ENCODE data around the gene UBE3C. TPM values are rescaled to one million over a fixed set of nuclear protein-coding genes. Genes with fewer than 3 reads are reported as not detected.

Gene UBE3C
- total and polyA plus RNA-seq, 11 donors = 11.0 to 57.5 (median 48.1) TPM

DNA sequence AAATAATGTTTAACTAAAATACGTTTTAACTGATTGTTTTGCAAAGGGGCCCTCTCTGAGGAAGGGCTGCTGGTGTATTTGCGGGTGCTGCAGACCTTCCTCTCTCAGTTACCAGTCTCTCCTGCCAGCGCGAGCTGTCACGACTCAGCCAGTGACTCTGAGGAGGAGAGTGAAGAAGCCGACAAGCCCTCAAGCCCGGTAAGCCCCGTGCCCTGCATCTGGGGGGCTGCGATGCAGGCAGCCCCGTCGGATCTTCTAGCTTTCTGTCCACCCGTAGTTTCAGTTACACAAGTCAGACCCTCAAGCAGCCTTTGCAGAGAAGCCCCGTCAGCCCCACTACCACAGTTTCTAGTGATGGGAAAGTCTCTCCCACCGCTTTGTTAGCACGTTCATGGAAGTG, 45.1 kb downstream of the UBE3C start:
- intact Hi-C loops (cut with DNase I) = no loop called here
- 92 to 94% (median 93%) methylated on average over 12 to 15 of the region's 15 CpGs for WGBS, 4 donors

DNA sequence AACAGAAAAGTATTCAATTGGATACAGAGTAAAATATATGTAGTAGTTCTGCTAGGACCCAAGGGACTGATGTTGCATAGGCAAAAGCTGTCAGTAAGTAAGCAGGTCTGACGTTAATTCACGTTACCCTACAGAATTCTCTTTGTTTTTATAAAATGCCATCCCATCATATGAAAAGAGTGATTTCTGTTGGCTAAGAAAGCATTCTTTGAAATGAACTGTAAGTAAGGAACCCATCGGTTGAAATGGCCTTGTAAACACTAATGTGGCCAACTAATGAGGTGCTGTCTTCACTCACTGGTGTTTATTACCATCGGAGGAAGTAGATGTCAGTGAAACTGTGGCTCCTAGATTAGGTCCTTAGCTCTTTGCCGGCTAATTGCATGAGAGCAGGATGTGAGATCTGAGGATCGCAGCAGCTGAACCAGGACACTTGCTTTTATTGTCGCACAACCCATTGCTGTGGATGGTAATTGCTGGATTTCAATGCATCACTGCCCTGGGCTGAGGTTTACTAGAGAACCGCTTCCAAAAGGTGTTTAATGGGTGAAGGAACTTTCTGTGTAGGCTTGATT, 49.5 kb downstream of the UBE3C start:
- ATAC-seq = no peak
- TF ChIP-seq, protein P1, sequence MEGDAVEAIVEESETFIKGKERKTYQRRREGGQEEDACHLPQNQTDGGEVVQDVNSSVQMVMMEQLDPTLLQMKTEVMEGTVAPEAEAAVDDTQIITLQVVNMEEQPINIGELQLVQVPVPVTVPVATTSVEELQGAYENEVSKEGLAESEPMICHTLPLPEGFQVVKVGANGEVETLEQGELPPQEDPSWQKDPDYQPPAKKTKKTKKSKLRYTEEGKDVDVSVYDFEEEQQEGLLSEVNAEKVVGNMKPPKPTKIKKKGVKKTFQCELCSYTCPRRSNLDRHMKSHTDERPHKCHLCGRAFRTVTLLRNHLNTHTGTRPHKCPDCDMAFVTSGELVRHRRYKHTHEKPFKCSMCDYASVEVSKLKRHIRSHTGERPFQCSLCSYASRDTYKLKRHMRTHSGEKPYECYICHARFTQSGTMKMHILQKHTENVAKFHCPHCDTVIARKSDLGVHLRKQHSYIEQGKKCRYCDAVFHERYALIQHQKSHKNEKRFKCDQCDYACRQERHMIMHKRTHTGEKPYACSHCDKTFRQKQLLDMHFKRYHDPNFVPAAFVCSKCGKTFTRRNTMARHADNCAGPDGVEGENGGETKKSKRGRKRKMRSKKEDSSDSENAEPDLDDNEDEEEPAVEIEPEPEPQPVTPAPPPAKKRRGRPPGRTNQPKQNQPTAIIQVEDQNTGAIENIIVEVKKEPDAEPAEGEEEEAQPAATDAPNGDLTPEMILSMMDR (IDR thresholded peaks at IDR 0.05) = no peak
- TF ChIP-seq POLR2A (IDR thresholded peaks at IDR 0.05) = no peak

More for the DNA sequence above, 45.1 kb downstream of the UBE3C start:
- TF ChIP-seq, protein P1 (IDR thresholded peaks at IDR 0.05) = no peak
- no peak for TF ChIP-seq POLR2A (IDR thresholded peaks at IDR 0.05)
- no peak for ATAC-seq
- DNase-seq = no peak
- no peaks in the 10 kb centered on the region for H3K4me1 ChIP-seq
- no peaks in the 10 kb centered on the region for H3K27me3 ChIP-seq
- H3K9me3 ChIP-seq = no peaks in the 10 kb centered on the region
- no peak overlapping the region for H3K27ac ChIP-seq
- peaks cover 0 to 100% (median 100%) of the 10 kb centered on the region in 9 donors for H3K36me3 ChIP-seq
- no peak overlapping the region for H3K4me3 ChIP-seq

DNA sequence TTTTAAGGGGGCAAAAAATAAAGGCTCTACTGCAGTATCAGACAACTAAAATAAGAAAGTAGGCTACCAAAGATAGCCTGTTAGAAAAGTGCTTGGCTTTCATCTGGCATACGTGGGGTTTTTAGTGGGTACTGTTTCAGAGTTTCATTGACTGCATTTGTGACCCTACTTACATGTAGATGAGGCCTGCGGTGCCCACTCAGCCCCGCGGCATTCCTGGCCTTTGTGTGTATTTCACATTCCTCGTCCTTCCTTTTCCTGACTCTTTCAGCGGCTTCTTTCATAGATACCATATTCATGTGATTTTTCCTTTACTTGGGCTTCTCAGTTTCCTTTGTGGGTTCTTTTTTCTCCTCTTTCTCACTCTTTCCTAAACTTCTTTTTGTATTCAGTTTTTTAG, 50.7 kb downstream of the UBE3C start:
- Histone ChIP-seq H3K9me3 (no peaks in the 10 kb centered on the region), H3K27me3 (no peaks in the 10 kb centered on the region), H3K4me1 (no peaks in the 10 kb centered on the region), H3K4me3 (no peak overlapping the region), H3K36me3 (peaks cover 0 to 99% (median 90%) of the 10 kb centered on the region in 9 donors), H3K27ac (no peak overlapping the region)
- ATAC-seq (no peak), DNase-seq (no peak)
- no peak for TF ChIP-seq POLR2A (IDR thresholded peaks at IDR 0.05)
- TF ChIP-seq, protein P1 (IDR thresholded peaks at IDR 0.05) = no peak
- intact Hi-C loops (cut with DNase I) = no loop called here
- 91 to 95% (median 92%) methylated on average over 6 of the region's 6 CpGs for WGBS, 4 donors

More for the DNA sequence above, 49.5 kb downstream of the UBE3C start:
- DNase-seq = no peak
- intact Hi-C loops (cut with DNase I) = no loop called here
- H3K27ac ChIP-seq = no peak overlapping the region
- no peak overlapping the region for H3K4me3 ChIP-seq
- peaks cover 0 to 100% (median 99%) of the 10 kb centered on the region in 9 donors for H3K36me3 ChIP-seq
- WGBS, 4 donors = 85 to 91% (median 88%) methylated on average over 8 of the region's 8 CpGs
- no peaks in the 10 kb centered on the region for H3K4me1 ChIP-seq
- no peaks in the 10 kb centered on the region for H3K9me3 ChIP-seq
- no peaks in the 10 kb centered on the region for H3K27me3 ChIP-seq

DNA sequence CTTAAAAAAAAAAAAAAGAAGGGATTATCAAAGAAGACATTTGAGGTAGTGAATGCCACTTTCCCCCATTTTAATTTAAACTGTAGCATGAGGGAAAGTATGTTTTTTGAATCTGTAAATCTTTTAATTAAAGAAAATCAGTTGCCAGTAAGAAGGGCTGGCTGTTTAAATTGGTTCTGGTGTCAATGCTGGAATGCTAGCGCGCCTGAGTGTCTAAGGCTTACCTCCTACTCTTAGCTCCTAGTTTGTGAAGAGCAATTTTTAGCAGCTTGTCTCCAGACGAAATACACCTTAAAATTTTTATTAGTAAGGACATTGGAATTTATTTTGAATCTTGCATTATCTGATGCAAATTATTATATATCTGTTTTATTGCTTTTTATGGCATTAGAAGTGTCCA, 54.1 kb downstream of the UBE3C start:
- Histone ChIP-seq H3K4me3 (no peak overlapping the region), H3K27me3 (no peaks in the 10 kb centered on the region), H3K27ac (no peak overlapping the region), H3K4me1 (no peaks in the 10 kb centered on the region), H3K36me3 (peaks cover 0 to 98% (median 90%) of the 10 kb centered on the region in 9 donors), H3K9me3 (peaks cover 0 to 4% (median 0%) of the 10 kb centered on the region in 12 donors)
- DNase-seq (no peak), ATAC-seq (no peak)
- TF ChIP-seq, protein P1 (IDR thresholded peaks at IDR 0.05) = no peak
- TF ChIP-seq POLR2A (IDR thresholded peaks at IDR 0.05) = no peak
- WGBS, 4 donors = 74 to 95% (median 79%) methylated on average over 3 of the region's 3 CpGs
- intact Hi-C loops (cut with DNase I) = no loop called here
